Right lobe of liver (tissue), 6 donors: ENCODE measurements around the gene TMIE. TPM values are rescaled to one million over a fixed set of nuclear protein-coding genes. Genes with fewer than 3 reads are reported as not detected.

Source experiments
- ATAC-seq, 4 donors: fragments of 200-7000 bp; cut with Tn5 transposase; one replicate each; pipeline ENCODE4 v1.9.1; 2020; ENCODE audit warnings: mild to moderate bottlenecking in 4 of 4, moderate library complexity in 4 of 4
- DNase-seq, 3 donors: peaks; one replicate each; pipeline ENCODE4 v3.0.0-alpha.2; 2020
- H3K27ac ChIP-seq, 3 donors: fragments of 200-600 bp; one replicate each; pipeline ENCODE4 v1.8.0; 2022
- H3K27me3 ChIP-seq, 2 donors: fragments of 200-600 bp; one replicate each; pipeline ENCODE4 v1.8.0; 2022
- H3K36me3 ChIP-seq, 4 donors: fragments of 200-600 bp; sonication (generic) in 1 of 4; one replicate each; pipeline versions ENCODE4 v1.5.1 to v1.8.0; 2017 to 2022; ENCODE audit warnings: control low read depth in 1 of 4
- H3K4me1 ChIP-seq, 4 donors: fragments of 200-600 bp; sonication (generic) in 1 of 4; one replicate each; pipeline versions ENCODE4 v1.5.1 to v1.8.0; 2017 to 2022; ENCODE audit warnings: control low read depth in 1 of 4
- H3K4me3 ChIP-seq, 3 donors: fragments of 200-600 bp; one replicate each; pipeline ENCODE4 v1.8.0; 2022
- H3K9me3 ChIP-seq, 4 donors: fragments of 200-600 bp; sonication (generic) in 1 of 4; one replicate each; pipeline versions ENCODE4 v1.5.1 to v1.8.0; 2017 to 2022; ENCODE audit warnings: control low read depth in 1 of 4
- CTCF ChIP-seq, 4 donors: fragments of 200-600 bp in 3 of 4; fragments of 450-650 bp in 1 of 4; IDR thresholded peaks; one replicate each; pipeline versions ENCODE4 v1.5.1 to v1.8.0; 2016 to 2022; ENCODE audit warnings: antibody characterized with exemption in 4 of 4, mild to moderate bottlenecking in 2 of 4
- POLR2A ChIP-seq: fragments of 450-650 bp; IDR thresholded peaks from one replicate; pipeline ENCODE4 v1.6.1; 2017; ENCODE audit warnings: antibody characterized with exemption, mild to moderate bottlenecking
- WGBS: methylation state at CpG from one replicate; pipeline ENCODE4 v1.1.6; 2018; ENCODE audit warnings: low coverage, low lambda C conversion rate; ENCODE audit not compliant: insufficient coverage; ENCODE audit errors: missing lambda C conversion rate; 5-methylcytosine and 5-hydroxymethylcytosine counted together
- intact Hi-C, 2 donors: fragments of 100-400 bp; cut with DNase I; formaldehyde crosslinking; loops; one replicate each; pipeline versions ENCODE4 v1.11.2 to v1.14.1; 2022
- total RNA-seq, 6 experiments: library from RNA; depleted of rRNA in 2 of 6; stranded (reverse); fragments of >200 nt in 2 of 6; fragmentation: NEBNext Ultra II Directional in 3 of 6; extraction: Animal tissue kit (Norgen Biotek cat#: 25700) in 3 of 6; gene quantifications; one replicate each; pipeline versions ENCODE4 v1.1.0 to v1.2.4, GENCODE V29; 2016 to 2023
- donor health status: DM: no; HTN: yes; CAD: no.
- donor health status: DM: no; HTN: no; CAD: no.
- donor health status: DM: no; HTN: no; CAD: no.
- donor health status: DM: no; HTN: yes; CAD: no.
- donor health status: DM: no; HTN: yes; CAD: no.

TMIE gene
- total RNA-seq, 6 experiments from 2014 or later, result 0.21 to 0.79 (median 0.34) TPM

DNA sequence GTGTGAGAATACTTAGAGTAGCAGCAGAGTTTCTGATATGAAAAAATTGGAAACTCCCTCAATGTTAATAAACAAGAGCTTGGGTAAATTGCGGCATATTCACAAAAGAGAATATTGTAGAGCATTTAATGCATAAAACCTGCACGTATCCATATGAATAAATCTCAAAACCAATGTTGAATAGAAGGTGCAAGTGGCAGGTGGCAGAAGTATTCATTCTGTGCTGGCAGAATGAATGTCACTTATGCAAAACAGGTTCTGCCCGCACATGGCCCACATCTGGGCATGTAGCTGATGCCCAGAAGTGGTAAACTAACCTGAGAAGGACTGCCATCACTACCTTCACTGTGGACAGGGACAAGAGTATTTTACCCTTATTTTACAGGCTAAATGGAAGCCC lies 30.6 kb downstream of the TMIE start:
- ATAC-seq, result no peak
- DNase-seq, result no peak
- intact Hi-C loops, result no loop called here
- no peaks in the 10 kb centered on the region for H3K36me3 ChIP-seq
- H3K27me3 ChIP-seq, result no peaks in the 10 kb centered on the region
- no peak overlapping the region for H3K27ac ChIP-seq
- TF ChIP-seq CTCF (IDR thresholded peaks at IDR 0.05), result no peak
- no peak for TF ChIP-seq POLR2A
- H3K4me3 ChIP-seq, result no peak overlapping the region
- WGBS, result 90% methylated on average over 2 of the region's 3 CpGs
- H3K4me1 ChIP-seq, result no peaks in the 10 kb centered on the region
- no peaks in the 10 kb centered on the region for H3K9me3 ChIP-seq

GRCh38 chr3:46733026-46733800 lies 32.0 kb downstream of the TMIE start:
- intact Hi-C loops, result no loop called here
- WGBS, result 29% methylated on average over 2 of the region's 9 CpGs
- Histone ChIP-seq H3K27me3 (no peaks in the 10 kb centered on the region), H3K4me3 (no peak overlapping the region), H3K4me1 (no peaks in the 10 kb centered on the region), H3K36me3 (no peaks in the 10 kb centered on the region), H3K27ac (no peak overlapping the region), H3K9me3 (no peaks in the 10 kb centered on the region)
- TF ChIP-seq POLR2A (no peak), CTCF (IDR thresholded peaks at IDR 0.05) (no peak)
- DNase-seq (no peak), ATAC-seq (no peak)

- no peaks in the 10 kb centered on the region for H3K36me3 ChIP-seq
- no peak overlapping the region for H3K4me3 ChIP-seq
- TF ChIP-seq CTCF (IDR thresholded peaks at IDR 0.05), result no peak
- TF ChIP-seq POLR2A, result no peak
- 48% methylated on average over 4 of the region's 4 CpGs for WGBS
- intact Hi-C loops, result no loop called here
- ATAC-seq (no peak), DNase-seq (no peak)
- no peaks in the 10 kb centered on the region for H3K27me3 ChIP-seq
- no peaks in the 10 kb centered on the region for H3K4me1 ChIP-seq
- H3K27ac ChIP-seq, result no peak overlapping the region
- H3K9me3 ChIP-seq, result no peaks in the 10 kb centered on the region
Measured at GRCh38 chr3:46734773-46735172, 33.6 kb downstream of the TMIE start.

GRCh38 chr3:46736006-46736872 lies 35.0 kb downstream of the TMIE start:
- TF ChIP-seq POLR2A, result no peak
- no peak for TF ChIP-seq CTCF (IDR thresholded peaks at IDR 0.05)
- Histone ChIP-seq H3K27me3 (no peaks in the 10 kb centered on the region), H3K27ac (no peak overlapping the region), H3K4me3 (no peak overlapping the region), H3K4me1 (no peaks in the 10 kb centered on the region), H3K9me3 (no peaks in the 10 kb centered on the region), H3K36me3 (no peaks in the 10 kb centered on the region)
- no peak for DNase-seq
- no peak for ATAC-seq
- intact Hi-C loops, result no loop called here
- WGBS, result 82% methylated on average over 6 of the region's 20 CpGs
